PC-9 (cell line): Measurements from ENCODE around the gene CLDN25.

Source experiments
- EZH2 ChIP-seq: fragments of 200-600 bp; sonication (generic); IDR thresholded peaks from 2 replicates; pipeline ENCODE4 v1.8.0; 2017; ENCODE audit warnings: antibody characterized with exemption, low read depth
- TF ChIP-seq, protein P1 (sequence below): fragments of 200-600 bp; sonication (generic); conservative IDR thresholded peaks from 2 replicates; pipeline ENCODE4 v1.6.1; 2017; ENCODE audit warnings: mixed run types, antibody characterized with exemption, mild to moderate bottlenecking, moderate library complexity

DNA sequence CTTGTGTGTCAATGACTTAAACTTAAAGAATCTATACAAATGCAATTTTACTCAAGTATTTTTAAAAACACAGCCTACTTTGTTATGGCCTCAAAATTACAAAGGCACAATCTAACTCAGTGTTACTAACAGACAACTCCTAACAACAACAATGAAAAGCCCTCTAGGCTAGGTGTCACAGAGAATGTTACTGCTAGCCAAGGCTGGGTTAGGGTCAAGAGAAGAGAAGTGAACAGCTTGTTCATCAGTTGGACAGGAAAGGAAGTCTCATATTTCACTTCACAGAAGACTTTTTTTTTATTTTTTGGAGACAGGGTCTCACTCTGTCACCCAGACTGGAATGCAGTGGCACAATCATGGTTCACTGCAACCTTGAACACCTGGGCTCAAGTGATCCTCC is 26.0 kb downstream of the CLDN25 start:
- TF ChIP-seq, protein P1, sequence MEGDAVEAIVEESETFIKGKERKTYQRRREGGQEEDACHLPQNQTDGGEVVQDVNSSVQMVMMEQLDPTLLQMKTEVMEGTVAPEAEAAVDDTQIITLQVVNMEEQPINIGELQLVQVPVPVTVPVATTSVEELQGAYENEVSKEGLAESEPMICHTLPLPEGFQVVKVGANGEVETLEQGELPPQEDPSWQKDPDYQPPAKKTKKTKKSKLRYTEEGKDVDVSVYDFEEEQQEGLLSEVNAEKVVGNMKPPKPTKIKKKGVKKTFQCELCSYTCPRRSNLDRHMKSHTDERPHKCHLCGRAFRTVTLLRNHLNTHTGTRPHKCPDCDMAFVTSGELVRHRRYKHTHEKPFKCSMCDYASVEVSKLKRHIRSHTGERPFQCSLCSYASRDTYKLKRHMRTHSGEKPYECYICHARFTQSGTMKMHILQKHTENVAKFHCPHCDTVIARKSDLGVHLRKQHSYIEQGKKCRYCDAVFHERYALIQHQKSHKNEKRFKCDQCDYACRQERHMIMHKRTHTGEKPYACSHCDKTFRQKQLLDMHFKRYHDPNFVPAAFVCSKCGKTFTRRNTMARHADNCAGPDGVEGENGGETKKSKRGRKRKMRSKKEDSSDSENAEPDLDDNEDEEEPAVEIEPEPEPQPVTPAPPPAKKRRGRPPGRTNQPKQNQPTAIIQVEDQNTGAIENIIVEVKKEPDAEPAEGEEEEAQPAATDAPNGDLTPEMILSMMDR, result no peak
- TF ChIP-seq EZH2, result no peak
